Chondrocyte (in vitro differentiated cells): ENCODE measurements around the gene GUCY2C. TPM values are rescaled to one million over a fixed set of nuclear protein-coding genes. Genes with fewer than 3 reads are reported as not detected.

ENCODE experiments used
- DNase-seq: peaks from one replicate; pipeline ENCODE4 v3.0.0; 2021; ENCODE audit warnings: mixed read lengths, low spot score
- H3K27ac Mint-ChIP-seq: one replicate; pipeline ENCODE4 v1.8.0; 2021; ENCODE audit warnings: mild to moderate bottlenecking, moderate library complexity, mixed read lengths; ENCODE audit not compliant: unreplicated experiment
- H3K27me3 Mint-ChIP-seq: 2 replicates; pipeline ENCODE4 v1.8.0; 2021; ENCODE audit warnings: low read depth, mixed read lengths
- H3K36me3 Mint-ChIP-seq: 2 replicates; pipeline ENCODE4 v1.8.0; 2021; ENCODE audit warnings: low read depth, mixed read lengths
- H3K4me1 Mint-ChIP-seq: 2 replicates; pipeline ENCODE4 v1.8.0; 2021; ENCODE audit warnings: low read depth, mild to moderate bottlenecking, mixed read lengths
- H3K4me3 Mint-ChIP-seq: one replicate; pipeline ENCODE4 v1.8.0; 2021; ENCODE audit warnings: mild to moderate bottlenecking, moderate library complexity, mixed read lengths; ENCODE audit not compliant: unreplicated experiment
- H3K9me3 Mint-ChIP-seq: 2 replicates; pipeline ENCODE4 v1.8.0; 2021; ENCODE audit warnings: low read depth, mixed read lengths
- CTCF ChIP-seq: fragments of 200-600 bp; sonication (generic); IDR thresholded peaks from 2 replicates; pipeline ENCODE4 v1.5.0; 2021; ENCODE audit warnings: antibody characterized with exemption, mild to moderate bottlenecking, moderate library complexity
- total RNA-seq: library from RNA; stranded (reverse); gene quantifications from 3 replicates; pipeline ENCODE4 v1.2.1, GENCODE V29; 2021

Gene GUCY2C
- total RNA-seq, 1 donor from 2014 or later = not detected

GRCh38 chr12:14629832-14630710 is 66.3 kb downstream of the GUCY2C start:
- peak; percentile 94 for TF ChIP-seq CTCF
- DNase-seq = no peak

GRCh38 chr12:14628771-14629170 is 67.6 kb downstream of the GUCY2C start:
- Mint-ChIP-seq H3K4me1 (no peaks in the 10 kb centered on the region), H3K4me3 (no peak overlapping the region), H3K27me3 (peaks cover 2% of the 10 kb centered on the region), H3K36me3 (no peaks in the 10 kb centered on the region), H3K27ac (no peak overlapping the region), H3K9me3 (peaks cover 1% of the 10 kb centered on the region)
- no peak for TF ChIP-seq CTCF
- DNase-seq = no peak

More at GRCh38 chr12:14629832-14630710, 66.3 kb downstream of the GUCY2C start:
- H3K9me3 Mint-ChIP-seq = peaks cover 11% of the 10 kb centered on the region
- H3K4me1 Mint-ChIP-seq = no peaks in the 10 kb centered on the region
- no peak overlapping the region for H3K4me3 Mint-ChIP-seq
- peaks cover 2% of the 10 kb centered on the region for H3K27me3 Mint-ChIP-seq
- no peaks in the 10 kb centered on the region for H3K36me3 Mint-ChIP-seq
- H3K27ac Mint-ChIP-seq = no peak overlapping the region

- TF ChIP-seq CTCF = no peak
- no peak for DNase-seq
- Mint-ChIP-seq H3K9me3 (no peaks in the 10 kb centered on the region), H3K4me3 (no peak overlapping the region), H3K4me1 (no peaks in the 10 kb centered on the region), H3K27ac (no peak overlapping the region), H3K27me3 (peaks cover 3% of the 10 kb centered on the region), H3K36me3 (no peaks in the 10 kb centered on the region)
Observed at GRCh38 chr12:14621826-14622225, 74.6 kb downstream of the GUCY2C start.

- no peak overlapping the region for H3K27ac Mint-ChIP-seq
- no peak for TF ChIP-seq CTCF
- H3K27me3 Mint-ChIP-seq = peaks cover 7% of the 10 kb centered on the region
- no peaks in the 10 kb centered on the region for H3K9me3 Mint-ChIP-seq
- DNase-seq = no peak
- H3K36me3 Mint-ChIP-seq = no peaks in the 10 kb centered on the region
- no peaks in the 10 kb centered on the region for H3K4me1 Mint-ChIP-seq
- H3K4me3 Mint-ChIP-seq = no peak overlapping the region
Observed at GRCh38 chr12:14619741-14620501, 76.5 kb downstream of the GUCY2C start.

- H3K4me3 Mint-ChIP-seq = no peak overlapping the region
- no peak for DNase-seq
- H3K9me3 Mint-ChIP-seq = no peaks in the 10 kb centered on the region
- H3K27me3 Mint-ChIP-seq = peaks cover 7% of the 10 kb centered on the region
- peak; percentile 79 for TF ChIP-seq CTCF
- no peaks in the 10 kb centered on the region for H3K4me1 Mint-ChIP-seq
- no peaks in the 10 kb centered on the region for H3K36me3 Mint-ChIP-seq
- H3K27ac Mint-ChIP-seq = no peak overlapping the region
Observed at GRCh38 chr12:14618983-14619382, 77.4 kb downstream of the GUCY2C start.
